H9 (cell line): ENCODE results near the gene CBLB. TPM values are rescaled to one million over a fixed set of nuclear protein-coding genes. Genes with fewer than 3 reads are reported as not detected.

ENCODE experiments used
- DNase-seq: peaks from one replicate; pipeline ENCODE4 v3.0.0-alpha.2; 2017
- H2AFZ ChIP-seq: one replicate; pipeline ENCODE4 v1.6.1; 2013; ENCODE audit warnings: mild to moderate bottlenecking, low read length, control low read depth, moderate library complexity
- H2AK5ac ChIP-seq: 2 replicates; pipeline ENCODE4 v1.6.1; 2013; ENCODE audit warnings: low read length, control low read depth, mixed read lengths; ENCODE audit not compliant: insufficient read length
- H2BK120ac ChIP-seq: one replicate; pipeline ENCODE4 v1.6.1; 2013; ENCODE audit warnings: low read depth, mild to moderate bottlenecking, low read length, control low read depth, inconsistent platforms; ENCODE audit not compliant: poor library complexity, severe bottlenecking
- H2BK12ac ChIP-seq: 2 replicates; pipeline ENCODE4 v1.6.1; 2013; ENCODE audit warnings: low read length, control low read depth, mixed read lengths, low read depth; ENCODE audit not compliant: insufficient read length
- H2BK15ac ChIP-seq: 2 replicates; pipeline ENCODE4 v1.6.1; 2013; ENCODE audit warnings: low read depth, low read length, control low read depth
- H2BK20ac ChIP-seq: one replicate; pipeline ENCODE4 v1.6.1; 2013; ENCODE audit warnings: low read depth, mild to moderate bottlenecking, low read length, control low read depth, inconsistent platforms; ENCODE audit not compliant: poor library complexity, severe bottlenecking
- H2BK5ac ChIP-seq: 2 replicates; pipeline ENCODE4 v1.6.1; 2013; ENCODE audit warnings: low read length, control low read depth, mixed read lengths; ENCODE audit not compliant: insufficient read length
- H3K14ac ChIP-seq: 2 replicates; pipeline ENCODE4 v1.6.1; 2013; ENCODE audit warnings: low read length, control low read depth; ENCODE audit not compliant: insufficient read depth
- H3K18ac ChIP-seq: 2 replicates; pipeline ENCODE4 v1.6.1; 2013; ENCODE audit warnings: low read depth, mild to moderate bottlenecking, mixed read lengths, low read length, control low read depth; ENCODE audit not compliant: insufficient read length
- H3K23ac ChIP-seq: 2 replicates; pipeline ENCODE4 v1.6.1; 2013; ENCODE audit warnings: low read length, control low read depth, mixed read lengths, low read depth; ENCODE audit not compliant: insufficient read length
- H3K23me2 ChIP-seq: 2 replicates; pipeline ENCODE4 v1.6.1; 2013; ENCODE audit warnings: low read depth, mild to moderate bottlenecking, mixed read lengths, low read length, control low read depth; ENCODE audit not compliant: insufficient read length, poor library complexity, severe bottlenecking
- H3K27ac ChIP-seq: 2 replicates; pipeline ENCODE4 v1.5.1; 2013; ENCODE audit warnings: low read length, control low read depth, mixed read lengths, low read depth; ENCODE audit not compliant: insufficient read length
- H3K27me3 ChIP-seq: 2 replicates; pipeline ENCODE4 v1.6.1; 2013; ENCODE audit warnings: low read length, control low read depth, inconsistent platforms; ENCODE audit not compliant: insufficient read depth
- H3K4ac ChIP-seq: 2 replicates; pipeline ENCODE4 v1.6.1; 2013; ENCODE audit warnings: low read depth, mild to moderate bottlenecking, control low read depth, inconsistent platforms, low read length, moderate library complexity
- H3K4me1 ChIP-seq: 2 replicates; pipeline ENCODE4 v1.6.1; 2013; ENCODE audit warnings: low read length, control low read depth, inconsistent platforms; ENCODE audit not compliant: insufficient read depth
- H3K4me2 ChIP-seq: 2 replicates; pipeline ENCODE4 v1.6.1; 2013; ENCODE audit warnings: low read length, control low read depth, mixed read lengths; ENCODE audit not compliant: insufficient read length, insufficient read depth
- H3K56ac ChIP-seq: 2 replicates; pipeline ENCODE4 v1.6.1; 2013; ENCODE audit warnings: low read depth, mild to moderate bottlenecking, mixed read lengths, low read length, control low read depth; ENCODE audit not compliant: insufficient read length
- H3K79me1 ChIP-seq: 2 replicates; pipeline ENCODE4 v1.6.1; 2013; ENCODE audit warnings: low read depth, mild to moderate bottlenecking, moderate library complexity, low read length, control low read depth, inconsistent platforms; ENCODE audit not compliant: insufficient read depth, poor library complexity, severe bottlenecking
- H3K79me2 ChIP-seq: 2 replicates; pipeline ENCODE4 v1.6.1; 2013; ENCODE audit warnings: low read length, control low read depth, inconsistent platforms; ENCODE audit not compliant: insufficient read depth
- H3K9ac ChIP-seq: 2 replicates; pipeline ENCODE4 v1.6.1; 2013; ENCODE audit warnings: low read length, control low read depth, mixed read lengths; ENCODE audit not compliant: insufficient read length; ENCODE audit errors: extremely low read depth
- H3K9me3 ChIP-seq: one replicate; pipeline ENCODE4 v1.6.1; 2013; ENCODE audit warnings: low read depth, low read length, inconsistent platforms; ENCODE audit not compliant: control insufficient read depth
- H3T11ph ChIP-seq: one replicate; pipeline ENCODE4 v1.6.1; 2013; ENCODE audit warnings: mild to moderate bottlenecking, low read length, control low read depth, inconsistent platforms
- H4K20me1 ChIP-seq: one replicate; pipeline ENCODE4 v1.6.1; 2013; ENCODE audit not compliant: control insufficient read depth, insufficient read length, insufficient read depth
- H4K5ac ChIP-seq: 2 replicates; pipeline ENCODE4 v1.6.1; 2013; ENCODE audit warnings: low read depth, mild to moderate bottlenecking, mixed read lengths, low read length, control low read depth; ENCODE audit not compliant: insufficient read length
- H4K8ac ChIP-seq: replicated peaks from 2 replicates; pipeline ENCODE4 v1.6.1; 2013; ENCODE audit warnings: low read length, control low read depth, mixed read lengths, low read depth; ENCODE audit not compliant: insufficient read length
- H4K91ac ChIP-seq: 2 replicates; pipeline ENCODE4 v1.6.1; 2013; ENCODE audit warnings: low read depth, mild to moderate bottlenecking, moderate library complexity, mixed read lengths, low read length, control low read depth; ENCODE audit not compliant: insufficient read length
- H3K27ac Mint-ChIP-seq, 3 experiments: 2 replicates in 2 of 3; 3 replicates in 1 of 3; pipeline ENCODE4 v1.8.0; 2020 to 2021; ENCODE audit warnings: mixed read lengths in 3 of 3, mild to moderate bottlenecking in 1 of 3, moderate library complexity in 1 of 3
- H3K27me3 Mint-ChIP-seq: 2 replicates; pipeline ENCODE4 v1.8.0; 2021; ENCODE audit warnings: low read depth, mild to moderate bottlenecking, moderate library complexity, mixed read lengths
- H3K36me3 Mint-ChIP-seq, 3 experiments: 2 replicates in 2 of 3; 3 replicates in 1 of 3; pipeline ENCODE4 v1.8.0; 2020 to 2021; ENCODE audit warnings: low read depth in 3 of 3, mixed read lengths in 3 of 3; ENCODE audit not compliant: insufficient read depth in 1 of 3
- H3K4me1 Mint-ChIP-seq, 2 experiments: 2 replicates each; pipeline ENCODE4 v1.8.0; 2020; ENCODE audit warnings: mixed read lengths in 2 of 2
- H3K4me3 Mint-ChIP-seq, 2 experiments: 2 replicates in 1 of 2; 3 replicates in 1 of 2; pipeline ENCODE4 v1.8.0; 2020 to 2021; ENCODE audit warnings: mild to moderate bottlenecking in 2 of 2, mixed read lengths in 2 of 2, moderate library complexity in 1 of 2
- H3K9me3 Mint-ChIP-seq, 2 experiments: 2 replicates in 1 of 2; 3 replicates in 1 of 2; pipeline ENCODE4 v1.8.0; 2020; ENCODE audit warnings: mild to moderate bottlenecking in 2 of 2, mixed read lengths in 2 of 2, moderate library complexity in 1 of 2
- CTCF ChIP-seq: fragments of 200-600 bp; sonication (generic); conservative IDR thresholded peaks from 3 replicates; pipeline ENCODE4 v1.8.0; 2021; ENCODE audit warnings: antibody characterized with exemption, mild to moderate bottlenecking
- WGBS: extraction: QIAGEN DNeasy Blood & Tissue Kit; methylation state at CpG from one replicate; pipeline ENCODE4 v1.1.7; 2013; ENCODE audit warnings: missing lambda C conversion rate, low lambda C conversion rate, mixed read lengths; ENCODE audit not compliant: insufficient read length; ENCODE audit errors: extremely low coverage; 5-methylcytosine and 5-hydroxymethylcytosine counted together
- total RNA-seq: library from RNA; stranded (reverse); gene quantifications from 2 replicates; pipeline ENCODE4 v1.2.1, GENCODE V29; 2021

The CBLB gene
- total RNA-seq, 1 experiment from 2014 or later, result 25.7 TPM

- H3K36me3 Mint-ChIP-seq, result peaks cover 0 to 2% (median 0%) of the 10 kb centered on the region in 3 experiments; a peak in 2 of 7 replicates
- no peak overlapping the region for H3K4me3 Mint-ChIP-seq
- no peak overlapping the region for H2AFZ ChIP-seq
These were observed 44.8 kb upstream of the CBLB start for GRCh38 chr3:105913616-105914015.

More at GRCh38 chr3:105913616-105914015, 44.8 kb upstream of the CBLB start:
- Histone ChIP-seq H3K27ac (no peak overlapping the region), H2BK12ac (no peak overlapping the region), H2BK120ac (no peak overlapping the region), H4K8ac (no peak overlapping the region), H3K27me3 (no peaks in the 10 kb centered on the region), H2BK20ac (no peak overlapping the region), H3K79me1 (no peaks in the 10 kb centered on the region), H2AK5ac (no peak overlapping the region), H2BK15ac (no peak overlapping the region), H4K5ac (no peak overlapping the region), H3K4me2 (no peak overlapping the region), H3K9ac (no peak overlapping the region), H3K23me2 (no peaks in the 10 kb centered on the region), H3K23ac (no peak overlapping the region), H2BK5ac (no peak overlapping the region), H3K9me3 (no peaks in the 10 kb centered on the region), H3K4ac (no peak overlapping the region), H3K79me2 (no peaks in the 10 kb centered on the region), H4K91ac (no peak overlapping the region), H3K56ac (no peak overlapping the region), H3T11ph (no peak overlapping the region), H4K20me1 (no peaks in the 10 kb centered on the region), H3K4me1 (no peaks in the 10 kb centered on the region), H3K14ac (no peak overlapping the region), H3K18ac (no peak overlapping the region)
- DNase-seq, result no peak
- no peak for TF ChIP-seq CTCF
- no CpG with 5 or more reads among the region's 7 CpGs for WGBS
- peak overlapping the region in 1 of 3 experiments; percentile 88; a peak in 1 of 7 replicates for H3K27ac Mint-ChIP-seq
- peaks cover 0 to 9% of the 10 kb centered on the region in 2 experiments; a peak in 4 of 5 replicates for H3K9me3 Mint-ChIP-seq
- H3K4me1 Mint-ChIP-seq, result no peaks in the 10 kb centered on the region
- H3K27me3 Mint-ChIP-seq, result no peaks in the 10 kb centered on the region
